H1 (cell line): ENCODE results near the gene CASS4. TPM values are rescaled to one million over a fixed set of nuclear protein-coding genes. Genes with fewer than 3 reads are reported as not detected.

Source experiments
- CTCF ChIA-PET: fragments of 300-600 bp; sonication (Branson Sonifier 250); formaldehyde crosslinking; loops from one replicate; lab custom pipeline; 2021; ENCODE audit not compliant: partially characterized antibody; lab: Charles Lee
- POLR2A ChIA-PET: fragments of 300-600 bp; sonication (Branson Sonifier 250); formaldehyde crosslinking; loops from one replicate; lab custom pipeline; 2021; ENCODE audit warnings: inconsistent platforms; ENCODE audit not compliant: partially characterized antibody; lab: Charles Lee
- DNase-seq, 2 experiments: peaks; one replicate each; pipeline versions ENCODE4 v3.0.0 to v3.0.0-alpha.2; 2010 to 2022; ENCODE audit warnings: low spot score in 2 of 2, low read depth in 1 of 2, mixed read lengths in 1 of 2
- FAIRE-seq: peaks from 2 replicates; lab custom pipeline; 2011; peaks lifted over from hg19 to GRCh38; lab: Jason Lieb, UNC
- H2AFZ ChIP-seq: 2 replicates; pipeline ENCODE4 v1.8.1; 2012; ENCODE audit warnings: low read length, inconsistent platforms
- H2AK5ac ChIP-seq: 2 replicates; pipeline ENCODE4 v1.6.1; 2013; ENCODE audit warnings: low read depth, low read length
- H2BK120ac ChIP-seq: replicated peaks from 2 replicates; pipeline ENCODE3; 2013; ENCODE audit warnings: low read depth, low read length, inconsistent platforms
- H2BK12ac ChIP-seq: 2 replicates; pipeline ENCODE4 v1.6.1; 2013; ENCODE audit warnings: low read depth, low read length
- H2BK15ac ChIP-seq: 2 replicates; pipeline ENCODE4 v1.6.1; 2013; ENCODE audit warnings: low read length
- H2BK20ac ChIP-seq: 2 replicates; pipeline ENCODE4 v1.6.1; 2013; ENCODE audit warnings: low read length
- H2BK5ac ChIP-seq: 2 replicates; pipeline ENCODE4 v1.6.1; 2013; ENCODE audit warnings: low read depth, low read length
- H3K14ac ChIP-seq: 2 replicates; pipeline ENCODE4 v1.6.1; 2013; ENCODE audit warnings: inconsistent platforms; ENCODE audit not compliant: insufficient read length
- H3K18ac ChIP-seq: 2 replicates; pipeline ENCODE4 v1.6.1; 2013; ENCODE audit warnings: low read length; ENCODE audit errors: extremely low read depth
- H3K23ac ChIP-seq: 2 replicates; pipeline ENCODE4 v1.6.1; 2013; ENCODE audit warnings: inconsistent platforms; ENCODE audit not compliant: insufficient read length
- H3K23me2 ChIP-seq: 2 replicates; pipeline ENCODE4 v1.6.1; 2013; ENCODE audit warnings: low read depth, low read length
- H3K27ac ChIP-seq: 2 replicates; pipeline ENCODE4 v1.6.1; 2011; ENCODE audit warnings: low read depth, low read length, inconsistent platforms
- H3K27me3 ChIP-seq, 4 experiments: replicated peaks in 1 of 4; 1 replicate in 1 of 4; 2 replicates in 3 of 4; pipeline versions ENCODE4 v1.6.1 to v1.8.1; 2011 to 2013; ENCODE audit warnings: low read length in 3 of 4, mild to moderate bottlenecking in 3 of 4, inconsistent platforms in 2 of 4, mixed read lengths in 2 of 4, moderate library complexity in 1 of 4; ENCODE audit not compliant: control insufficient read depth in 3 of 4, insufficient read depth in 3 of 4; ENCODE audit errors: extremely low read depth in 1 of 4
- H3K36me3 ChIP-seq, 4 experiments: 2 replicates each; pipeline versions ENCODE4 v1.6.1 to v1.8.1; 2011 to 2013; ENCODE audit warnings: mild to moderate bottlenecking in 4 of 4, low read length in 3 of 4, moderate library complexity in 2 of 4, control low read depth in 1 of 4, inconsistent platforms in 1 of 4; ENCODE audit not compliant: insufficient read depth in 4 of 4, control insufficient read depth in 2 of 4
- H3K4ac ChIP-seq: replicated peaks from 2 replicates; pipeline ENCODE3; 2013; ENCODE audit warnings: low read length, low read depth, mixed read lengths, inconsistent platforms; ENCODE audit not compliant: insufficient read length
- H3K4me1 ChIP-seq, 4 experiments: replicated peaks in 1 of 4; 1 replicate in 1 of 4; 2 replicates in 3 of 4; pipeline versions ENCODE4 v1.6.1 to v1.8.1; 2011 to 2013; ENCODE audit warnings: low read length in 3 of 4, inconsistent platforms in 2 of 4, mixed read lengths in 1 of 4; ENCODE audit not compliant: insufficient read depth in 4 of 4, control insufficient read depth in 3 of 4
- H3K4me2 ChIP-seq, 2 experiments: 2 replicates each; pipeline versions ENCODE4 v1.6.1 to v1.8.1; 2011 to 2013; ENCODE audit warnings: low read depth in 2 of 2, low read length in 2 of 2, control low read depth in 1 of 2, inconsistent platforms in 1 of 2, mild to moderate bottlenecking in 1 of 2; ENCODE audit not compliant: insufficient read depth in 1 of 2
- H3K4me3 ChIP-seq, 4 experiments: fragments of 200-600, 300-600 bp in 1 of 4; sonication (generic), shearing (Covaris generic), sonication (Bioruptor Twin) in 1 of 4; 2 replicates each; pipeline versions ENCODE4 v1.5.1 to v1.8.1; 2011 to 2016; ENCODE audit warnings: low read length in 4 of 4, low read depth in 3 of 4, control low read depth in 2 of 4, inconsistent platforms in 2 of 4, mild to moderate bottlenecking in 2 of 4, mixed read lengths in 1 of 4, moderate library complexity in 1 of 4; ENCODE audit not compliant: insufficient read depth in 2 of 4; ENCODE audit errors: extremely low read depth in 1 of 4
- H3K56ac ChIP-seq: replicated peaks from 2 replicates; pipeline ENCODE3; 2013; ENCODE audit warnings: low read depth, mild to moderate bottlenecking, mixed read lengths, low read length, inconsistent platforms; ENCODE audit not compliant: insufficient read length
- H3K79me1 ChIP-seq: 2 replicates; pipeline ENCODE4 v1.6.1; 2013; ENCODE audit warnings: low read depth, low read length, control low read depth
- H3K79me2 ChIP-seq, 2 experiments: 2 replicates each; pipeline versions ENCODE4 v1.6.1 to v1.8.1; 2012 to 2013; ENCODE audit warnings: low read length in 2 of 2, mild to moderate bottlenecking in 2 of 2, inconsistent platforms in 1 of 2; ENCODE audit not compliant: insufficient read depth in 2 of 2, control insufficient read depth in 1 of 2
- H3K9ac ChIP-seq, 4 experiments: replicated peaks in 1 of 4; 1 replicate in 1 of 4; 2 replicates in 3 of 4; pipeline versions ENCODE4 v1.6.1 to v1.8.1; 2011 to 2013; ENCODE audit warnings: low read depth in 3 of 4, low read length in 3 of 4, control low read depth in 2 of 4, mild to moderate bottlenecking in 2 of 4, moderate library complexity in 2 of 4, inconsistent platforms in 1 of 4; ENCODE audit errors: extremely low read depth in 1 of 4
- H3K9me3 ChIP-seq, 2 experiments: 2 replicates each; pipeline versions ENCODE4 v1.6.1 to v1.8.1; 2012 to 2013; ENCODE audit warnings: mild to moderate bottlenecking in 2 of 2, moderate library complexity in 2 of 2, control low read depth in 1 of 2, inconsistent platforms in 1 of 2, low read depth in 1 of 2, low read length in 1 of 2, mixed read lengths in 1 of 2; ENCODE audit not compliant: insufficient read depth in 2 of 2
- H4K20me1 ChIP-seq, 2 experiments: replicated peaks in 1 of 2; 2 replicates each; pipeline versions ENCODE3 to v1.8.1; 2011 to 2013; ENCODE audit warnings: inconsistent platforms in 2 of 2, low read length in 2 of 2, mild to moderate bottlenecking in 1 of 2; ENCODE audit not compliant: insufficient read depth in 2 of 2, control insufficient read depth in 1 of 2
- H4K5ac ChIP-seq: 2 replicates; pipeline ENCODE4 v1.6.1; 2013; ENCODE audit warnings: low read length, low read depth, mixed read lengths, inconsistent platforms; ENCODE audit not compliant: insufficient read length
- H4K8ac ChIP-seq: 2 replicates; pipeline ENCODE4 v1.8.0; 2013; ENCODE audit warnings: mild to moderate bottlenecking, moderate library complexity, low read length, inconsistent platforms; ENCODE audit not compliant: insufficient read depth; ENCODE audit errors: extremely low read depth
- H4K91ac ChIP-seq: replicated peaks from 2 replicates; pipeline ENCODE3; 2013; ENCODE audit warnings: low read length, mixed read lengths, inconsistent platforms; ENCODE audit not compliant: insufficient read length
- ASH2L ChIP-seq: fragments of 200-600, 300-600 bp; sonication (generic); IDR thresholded peaks from one replicate; pipeline ENCODE4 v1.7.1; 2017; ENCODE audit warnings: low read length
- BACH1 ChIP-seq: IDR thresholded peaks from 2 replicates; pipeline ENCODE4 v1.6.1; 2012; ENCODE audit warnings: low read length, improper control_type of control experiment
- CBX5 ChIP-seq: fragments of 300-800, 300-1000 bp; sonication (generic); IDR thresholded peaks from 2 replicates; pipeline ENCODE4 v1.7.1; 2016; ENCODE audit warnings: antibody characterized with exemption, low read length, low read depth
- SP2 ChIP-seq: IDR thresholded peaks from 2 replicates; pipeline ENCODE4 v1.6.1; 2012; ENCODE audit warnings: mild to moderate bottlenecking, low read length, inconsistent platforms
- YY1 ChIP-seq: IDR thresholded peaks from 2 replicates; pipeline ENCODE4 v1.6.1; 2011; ENCODE audit warnings: low read depth, mild to moderate bottlenecking, low read length
- WGBS, 2 experiments: shearing (Covaris generic) in 1 of 2; methylation state at CpG; one replicate each; pipeline versions ENCODE4 v1.1.6 to v1.1.7; 2013 to 2015; ENCODE audit warnings: low lambda C conversion rate in 2 of 2, mixed read lengths in 2 of 2, inconsistent platforms in 1 of 2, low coverage in 1 of 2, missing lambda C conversion rate in 1 of 2; ENCODE audit not compliant: insufficient replicate concordance in 2 of 2, insufficient coverage in 1 of 2, insufficient read length in 1 of 2; ENCODE audit errors: extremely low coverage in 1 of 2, missing lambda C conversion rate in 1 of 2; 5-methylcytosine and 5-hydroxymethylcytosine counted together
- polyA plus RNA-seq, 7 experiments: library from polyadenylated mRNA; depleted of rRNA in 3 of 7; stranded (reverse) in 5 of 7; unstranded in 2 of 7; fragments of >200 nt in 5 of 7; fragments of 200-250 nt in 2 of 7; gene quantifications; 1 replicate in 5 of 7; 2 replicates in 1 of 7; 4 replicates in 1 of 7; pipeline versions ENCODE4 v1.2.1 to v1.2.3, GENCODE V29; 2011 to 2013; ENCODE audit warnings: missing spikeins in 2 of 7, mixed read lengths in 2 of 7
- total RNA-seq: library from RNA; stranded (reverse); fragmentation: NEBNext Ultra II Directional; extraction: Animal tissue kit (Norgen Biotek cat#: 25700); gene quantifications from 2 replicates; pipeline ENCODE4 v1.2.1, GENCODE V29; 2021

Gene CASS4
- total and polyA plus RNA-seq, 2 of the 8 experiments (the other 6 are each of a cell fraction or from before 2014, with no cell fraction given) = not detected

DNA sequence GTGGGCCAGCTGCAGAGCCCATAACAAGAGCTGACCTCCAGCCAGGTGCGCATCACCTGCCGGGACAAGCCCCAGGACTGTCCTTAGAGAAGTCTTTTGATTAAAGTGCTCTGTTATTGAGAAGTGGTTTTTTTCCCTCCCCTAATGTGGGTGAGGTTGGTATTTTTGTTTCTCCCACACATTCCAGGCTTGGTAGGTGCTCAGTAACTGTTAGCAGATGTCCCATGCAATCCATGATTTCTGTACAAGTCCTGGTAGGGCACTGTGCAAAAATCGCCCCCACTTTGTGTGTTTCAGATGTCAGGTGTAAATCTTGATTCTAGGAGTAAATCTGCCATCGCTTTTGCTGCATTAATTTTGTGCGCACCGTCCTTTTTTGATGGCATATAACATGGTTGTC lies 48.6 kb upstream of the CASS4 start:
- Histone ChIP-seq H3K4me1 (peaks cover 4 to 11% (median 6%) of the 10 kb centered on the region in 4 experiments), H3K23ac (no peak overlapping the region), H3K14ac (no peak overlapping the region), H4K91ac (no peak overlapping the region), H3K4ac (no peak overlapping the region), H3K4me2 (no peak overlapping the region), H3K56ac (no peak overlapping the region), H3K23me2 (peaks cover 9% of the 10 kb centered on the region; the same call in 1 of the 2 replicates)
- TF ChIP-seq YY1 = no peak
- no peak for TF ChIP-seq CBX5
- no peak for TF ChIP-seq BACH1
- no peak for TF ChIP-seq ASH2L
- TF ChIP-seq SP2 = no peak
- TF ChIP-seq, all 59 proteins: peak for 0
- Histone ChIP-seq H2AK5ac (no peak overlapping the region), H3K4me3 (no peak overlapping the region), H2BK15ac (no peak overlapping the region), H3K27me3 (peaks cover 0 to 11% (median 8%) of the 10 kb centered on the region in 4 experiments; a peak in 4 of 7 replicates), H3K36me3 (no peaks in the 10 kb centered on the region), H2BK120ac (no peak overlapping the region), H3K79me1 (no peaks in the 10 kb centered on the region), H2BK5ac (no peak overlapping the region), H2BK12ac (no peak overlapping the region), H3K27ac (no peak overlapping the region), H3K79me2 (no peaks in the 10 kb centered on the region), H3K18ac (no peak overlapping the region), H4K20me1 (peaks cover 0 to 10% of the 10 kb centered on the region in 2 experiments), H2BK20ac (no peak overlapping the region), H4K5ac (no peak overlapping the region), H2AFZ (no peak overlapping the region), H3K9ac (no peak overlapping the region), H4K8ac (no peak overlapping the region), H3K9me3 (no peaks in the 10 kb centered on the region)
- no peak for DNase-seq
- ChIA-PET CTCF (no interaction called here), POLR2A (no interaction called here)
- FAIRE-seq = no peak
- WGBS, 2 experiments = 85% methylated on average over 6 of the region's 6 CpGs; no CpG with 5 or more reads in 1 of the 2 experiments
